NOMO-1 (cell line): ENCODE measurements around the gene PTTG2.
"Not testable (repeated sequence)": the region's sequence is repeated elsewhere in the genome, so short reads cannot be mapped to it uniquely, and the experiment has no call there.

Experiments
- DNase-seq, 2 experiments: peaks; one replicate each; lab custom pipeline; 2025; ENCODE audit not compliant: unreplicated experiment in 2 of 2; lab: John Stamatoyannopoulos, UW

Gene PTTG2

GRCh38 chr4:37960098-37960497 lies at the start of gene PTTG2:
Gene PTTG2 (plus strand): TSS chr4:37960398. CDS start chr4:37960435, 37 bp downstream.
- no peak for DNase-seq

DNA sequence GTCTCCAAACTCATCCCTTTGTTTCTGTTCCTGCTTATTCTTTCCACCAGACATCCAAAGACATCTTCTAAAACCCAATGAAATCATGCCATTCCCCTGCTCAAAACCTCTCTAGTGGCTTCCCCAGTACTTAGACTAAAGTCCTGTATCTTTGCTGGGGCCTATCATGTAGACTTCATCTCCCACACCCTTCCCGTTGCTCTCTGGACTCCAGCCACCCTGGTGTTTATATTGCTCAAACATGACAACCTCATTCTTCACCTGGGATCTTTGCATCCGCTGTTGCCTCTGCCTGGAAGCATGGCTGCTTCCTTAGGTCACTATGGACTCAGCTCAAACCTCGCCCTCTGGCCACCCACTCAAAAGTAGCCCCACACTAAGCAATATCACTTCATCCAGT lies 45.7 kb upstream of the PTTG2 start:
- DNase-seq, result no peak

DNA sequence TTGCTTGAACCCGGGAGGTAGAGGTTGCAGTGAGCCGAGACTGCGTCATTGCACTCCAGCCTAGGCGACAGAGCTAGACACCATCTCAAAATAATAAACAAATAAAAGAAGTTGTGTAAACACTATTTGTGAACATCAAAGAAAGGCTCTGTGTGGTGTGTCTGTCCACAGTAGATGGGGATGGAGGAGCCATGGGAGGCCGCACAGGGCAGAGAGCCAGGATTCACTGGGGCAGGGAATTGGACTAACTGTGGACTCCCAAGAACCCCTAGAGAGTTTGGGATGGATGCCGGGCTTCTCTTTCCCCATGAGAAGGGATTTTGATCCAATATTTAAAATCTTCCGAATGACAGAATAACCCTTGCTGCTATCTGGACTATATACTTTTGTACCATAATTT lies 42.8 kb upstream of the PTTG2 start:
- DNase-seq, result no peak

- no peak for DNase-seq
Observed at GRCh38 chr4:37918653-37919052, 41.5 kb upstream of the PTTG2 start.

GRCh38 chr4:37922328-37922727 lies 37.9 kb upstream of the PTTG2 start:
- DNase-seq, result no peak

DNA sequence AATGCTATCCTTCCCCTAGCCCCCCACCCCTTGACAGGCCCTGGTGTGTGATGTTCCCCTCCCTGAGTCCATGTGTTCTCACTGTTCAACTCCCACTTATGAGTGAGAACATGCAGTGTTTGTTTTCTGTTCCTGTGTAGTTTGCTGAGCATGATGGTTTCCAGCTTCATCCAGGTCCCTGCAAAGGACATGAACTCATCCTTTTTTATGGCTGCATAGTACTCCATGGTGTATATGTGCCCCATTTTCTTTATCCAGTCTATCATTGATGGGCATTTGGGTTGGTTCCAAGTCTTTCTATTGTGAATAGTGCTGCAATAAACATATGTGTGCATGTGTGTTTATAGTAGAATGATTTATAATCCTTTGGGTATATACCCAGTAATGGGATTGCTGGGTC lies 37.1 kb upstream of the PTTG2 start:
- not testable (repeated sequence) for DNase-seq

- no peak for DNase-seq
Observed at GRCh38 chr4:37924946-37925345, 35.3 kb upstream of the PTTG2 start.

- no peak for DNase-seq
Observed at GRCh38 chr4:37927434-37927833, 32.8 kb upstream of the PTTG2 start.

DNA sequence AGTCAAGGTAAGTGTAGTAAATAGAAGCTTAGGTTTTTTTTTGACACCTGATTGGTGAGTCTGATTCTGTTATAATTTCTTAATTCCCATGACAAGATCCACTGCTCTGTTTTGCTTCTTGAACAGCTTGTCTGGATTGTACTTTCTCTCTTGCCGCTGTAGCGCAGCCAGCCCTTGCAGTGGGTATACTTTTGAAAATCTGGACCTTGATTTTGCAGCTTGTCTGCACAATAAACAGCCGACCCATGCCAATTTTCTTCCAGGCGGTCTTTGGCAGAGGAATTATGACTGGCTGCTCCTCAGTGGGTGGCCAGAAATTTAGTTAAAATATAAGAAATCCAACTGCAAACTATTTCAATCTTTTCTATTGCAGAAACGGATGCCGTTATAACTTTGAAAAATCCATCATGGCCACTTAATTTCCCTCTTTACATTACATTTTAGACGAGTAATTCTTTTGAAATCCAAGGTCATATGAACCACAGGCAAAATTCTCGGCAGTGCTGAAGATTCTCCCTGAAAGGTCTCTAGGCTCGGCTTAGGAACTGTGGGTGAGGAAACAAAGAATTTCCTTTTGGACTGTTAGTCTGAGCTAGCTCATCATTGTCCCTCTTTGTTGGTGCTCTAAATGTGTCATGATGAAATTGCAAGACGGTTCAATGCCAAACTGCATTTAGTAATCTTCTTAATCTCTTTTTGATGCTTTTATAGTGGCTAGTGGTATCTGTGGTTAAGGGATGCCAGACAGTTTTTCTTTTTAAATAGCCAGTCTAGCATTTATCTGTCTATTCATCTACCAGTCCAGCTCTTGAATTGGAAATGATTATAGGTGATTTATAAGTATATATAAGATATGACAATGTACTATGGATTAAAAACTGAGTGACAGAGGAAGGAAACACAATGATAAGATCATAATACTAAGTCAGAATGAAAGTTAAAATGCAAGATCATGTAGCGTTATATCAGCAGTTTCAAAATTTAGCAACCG lies 31.5 kb upstream of the PTTG2 start:
- DNase-seq, result no peak

DNA sequence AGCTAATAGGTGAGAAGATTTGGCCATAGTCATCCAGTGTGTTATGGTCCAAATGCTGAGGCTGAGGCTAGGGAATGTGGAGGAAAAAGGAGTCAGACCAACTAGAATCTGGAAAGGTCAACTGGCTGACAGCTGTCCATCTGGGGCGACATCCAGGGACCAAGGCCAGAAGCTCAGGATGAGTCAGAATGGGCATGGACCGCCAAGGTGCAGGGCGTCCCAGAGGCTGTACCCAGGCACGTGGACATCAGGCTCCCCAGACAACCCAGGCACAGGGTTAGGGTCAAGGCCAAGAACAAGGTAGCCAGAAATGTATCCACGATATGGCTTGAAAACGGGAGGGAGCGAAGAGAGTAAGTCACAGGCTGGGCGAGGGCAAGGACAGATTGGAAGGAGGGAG lies 26.1 kb upstream of the PTTG2 start:
- no peak for DNase-seq

GRCh38 chr4:37934609-37935008 lies 25.6 kb upstream of the PTTG2 start:
- DNase-seq, result no peak

DNA sequence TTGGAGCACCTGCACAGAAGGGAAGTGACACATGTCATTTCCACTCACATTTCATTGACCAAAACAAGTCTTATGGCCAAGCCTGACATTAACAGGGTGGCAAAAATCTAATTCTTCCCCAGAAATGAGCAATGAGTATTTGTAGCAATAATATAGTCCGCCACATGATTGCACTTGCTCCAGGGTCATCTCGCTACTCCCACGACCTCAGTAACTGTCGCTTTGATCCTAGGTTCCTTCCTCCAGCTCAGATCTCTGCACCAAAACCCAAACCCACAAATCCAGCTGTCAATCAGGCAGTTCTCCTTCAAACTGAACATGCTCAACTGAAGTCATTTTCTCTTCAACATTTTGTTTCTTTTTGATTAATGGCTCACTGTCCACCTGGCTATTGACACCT lies 25.2 kb upstream of the PTTG2 start:
- no peak for DNase-seq

GRCh38 chr4:37936889-37937498 lies 23.2 kb upstream of the PTTG2 start:
- DNase-seq, result no peak

GRCh38 chr4:37938208-37938607 lies 22.0 kb upstream of the PTTG2 start:
- DNase-seq, result no peak

GRCh38 chr4:37946503-37947179 lies 13.6 kb upstream of the PTTG2 start:
- peak; percentile 17 to 57 for DNase-seq

DNA sequence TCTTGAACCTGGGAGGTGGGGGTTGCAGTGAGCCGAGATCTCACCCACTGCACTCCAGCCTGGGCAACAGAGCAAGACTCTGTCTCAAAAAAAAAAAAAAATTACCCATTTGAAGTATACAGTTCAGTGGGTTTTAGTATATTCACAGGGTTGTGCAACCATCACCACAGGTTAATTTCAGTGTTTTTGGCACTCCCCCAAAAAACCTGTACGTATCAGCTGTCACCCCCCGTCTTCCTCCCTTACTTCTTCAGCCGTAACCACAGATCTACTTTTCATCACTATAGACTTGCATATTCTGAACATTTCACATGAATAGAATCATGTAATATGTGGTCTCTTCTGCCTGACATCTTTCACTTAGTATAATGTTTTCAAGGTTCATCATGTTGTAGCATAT lies 11.7 kb upstream of the PTTG2 start:
- DNase-seq, result no peak

- no peak for DNase-seq
Observed at GRCh38 chr4:37949636-37950426, 10.4 kb upstream of the PTTG2 start.

GRCh38 chr4:37951461-37952352 lies 8.5 kb upstream of the PTTG2 start:
- peak; percentile 47 to 94 for DNase-seq

DNA sequence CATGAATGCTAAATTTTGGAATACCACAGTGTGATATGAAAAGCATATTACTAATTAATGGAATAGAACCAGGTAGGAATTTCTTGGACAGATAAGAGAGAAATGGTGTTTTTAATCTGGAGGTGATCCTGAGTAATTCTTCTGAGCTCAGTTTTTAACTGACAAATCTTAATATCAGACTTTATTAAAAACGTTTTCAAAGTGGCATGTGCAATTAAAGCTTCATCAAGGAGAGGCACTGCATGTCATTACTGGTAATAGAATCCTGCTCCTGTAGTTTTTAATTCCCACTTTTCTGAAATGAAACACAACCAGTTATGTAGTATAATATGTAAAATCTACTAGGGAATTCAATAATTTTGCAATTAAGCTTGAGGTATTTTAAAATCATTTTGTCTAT lies 7.0 kb upstream of the PTTG2 start:
- DNase-seq, result no peak
